Activated naive CD8-positive, alpha-beta T cell treated with anti-CD3 and anti-CD28 coated beads, Interleukin-2, amount 50 U/mL, for 24 hours (primary cell): ENCODE results near the gene LCE3E.
"Not testable (repeated sequence)": the region's sequence is repeated elsewhere in the genome, so short reads cannot be mapped to it uniquely, and the experiment has no call there.

ENCODE experiments used
- ATAC-seq: fragments of 150-1000 bp; cut with Tn5 transposase; one replicate; pipeline ENCODE4 v1.10.0; 2021
- DNase-seq: peaks from one replicate; pipeline ENCODE4 v3.0.0; 2021
- H3K27ac Mint-ChIP-seq: one replicate; pipeline ENCODE4 v1.8.0; 2021; ENCODE audit warnings: mild to moderate bottlenecking, mixed read lengths
- H3K27me3 Mint-ChIP-seq: one replicate; pipeline ENCODE4 v1.8.0; 2021; ENCODE audit warnings: mixed read lengths
- H3K36me3 Mint-ChIP-seq: one replicate; pipeline ENCODE4 v1.8.0; 2021; ENCODE audit warnings: low read depth, mixed read lengths
- H3K4me1 Mint-ChIP-seq: one replicate; pipeline ENCODE4 v1.8.0; 2021; ENCODE audit warnings: mixed read lengths
- H3K4me3 Mint-ChIP-seq: one replicate; pipeline ENCODE4 v1.8.0; 2021; ENCODE audit warnings: mild to moderate bottlenecking, moderate library complexity, mixed read lengths
- H3K9me3 Mint-ChIP-seq: one replicate; pipeline ENCODE4 v1.8.0; 2021; ENCODE audit warnings: mixed read lengths

Gene LCE3E, protein sequence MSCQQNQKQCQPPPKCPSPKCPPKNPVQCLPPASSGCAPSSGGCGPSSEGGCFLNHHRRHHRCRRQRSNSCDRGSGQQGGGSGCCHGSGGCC

GRCh38 chr1:152566681-152567080 lies at the start of gene LCE3E:
Gene LCE3E, minus strand, starts transcription at chr1:152566780. Its CDS starts 572 bp downstream, at chr1:152566208.
- H3K36me3 Mint-ChIP-seq, result no peaks in the 10 kb centered on the region
- DNase-seq (no peak), ATAC-seq (no peak)
- no peaks in the 10 kb centered on the region for H3K4me1 Mint-ChIP-seq
- H3K9me3 Mint-ChIP-seq, result peaks cover 20% of the 10 kb centered on the region
- peaks cover 3% of the 10 kb centered on the region for H3K27me3 Mint-ChIP-seq
- H3K4me3 Mint-ChIP-seq, result no peak within 1 kb of the TSS
- no peak within 1 kb of the TSS for H3K27ac Mint-ChIP-seq

GRCh38 chr1:152613511-152613910 lies 46.9 kb upstream of the LCE3E start, which contains the start of gene LCE3B:
Gene LCE3B, plus strand, starts transcription at chr1:152613811. Its CDS starts 0 bp downstream, at chr1:152613811.
- Mint-ChIP-seq H3K9me3 (peaks cover 8% of the 10 kb centered on the region), H3K27me3 (peaks cover 1% of the 10 kb centered on the region), H3K27ac (no peak within 1 kb of the TSS), H3K36me3 (no peaks in the 10 kb centered on the region), H3K4me3 (no peak within 1 kb of the TSS), H3K4me1 (no peaks in the 10 kb centered on the region)
- ATAC-seq, result no peak
- DNase-seq, result no peak

DNA sequence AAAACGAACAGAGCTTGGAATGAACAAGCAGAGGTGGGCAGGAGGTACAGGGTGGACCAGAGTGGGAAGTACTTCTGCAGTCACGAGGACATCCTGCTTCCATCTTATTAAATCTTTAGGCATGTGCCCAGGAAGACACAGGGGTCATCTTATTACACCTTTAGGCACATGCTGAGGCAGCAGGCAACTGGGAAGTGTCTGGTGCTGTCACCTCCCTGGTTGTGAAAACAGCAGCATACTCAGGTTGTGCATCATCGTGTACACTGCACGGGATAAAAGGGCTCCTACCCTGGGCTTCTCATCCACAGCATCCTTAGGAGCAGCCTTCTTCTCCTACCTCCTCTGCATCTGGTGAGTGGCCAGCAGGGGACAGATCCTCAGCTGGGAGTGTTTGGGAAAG lies 33.4 kb upstream of the LCE3E start, which contains the start of gene LCE3C:
TSS of gene LCE3C (plus strand) at position 301 of the 400 bp plus-strand sequence. CDS start 498 bp downstream, outside the sequence.
- DNase-seq (no peak), ATAC-seq (no peak)
- no peak within 1 kb of the TSS for H3K4me3 Mint-ChIP-seq
- no peaks in the 10 kb centered on the region for H3K36me3 Mint-ChIP-seq
- no peaks in the 10 kb centered on the region for H3K4me1 Mint-ChIP-seq
- H3K9me3 Mint-ChIP-seq, result no peaks in the 10 kb centered on the region
- H3K27ac Mint-ChIP-seq, result no peak within 1 kb of the TSS
- H3K27me3 Mint-ChIP-seq, result no peaks in the 10 kb centered on the region

- H3K36me3 Mint-ChIP-seq, result no peaks in the 10 kb centered on the region
- DNase-seq (no peak), ATAC-seq (no peak)
- H3K27me3 Mint-ChIP-seq, result no peaks in the 10 kb centered on the region
- no peaks in the 10 kb centered on the region for H3K9me3 Mint-ChIP-seq
- H3K27ac Mint-ChIP-seq, result no peak overlapping the region
- no peak overlapping the region for H3K4me3 Mint-ChIP-seq
- no peaks in the 10 kb centered on the region for H3K4me1 Mint-ChIP-seq
Measured at GRCh38 chr1:152596986-152597385, 30.4 kb upstream of the LCE3E start.

DNA sequence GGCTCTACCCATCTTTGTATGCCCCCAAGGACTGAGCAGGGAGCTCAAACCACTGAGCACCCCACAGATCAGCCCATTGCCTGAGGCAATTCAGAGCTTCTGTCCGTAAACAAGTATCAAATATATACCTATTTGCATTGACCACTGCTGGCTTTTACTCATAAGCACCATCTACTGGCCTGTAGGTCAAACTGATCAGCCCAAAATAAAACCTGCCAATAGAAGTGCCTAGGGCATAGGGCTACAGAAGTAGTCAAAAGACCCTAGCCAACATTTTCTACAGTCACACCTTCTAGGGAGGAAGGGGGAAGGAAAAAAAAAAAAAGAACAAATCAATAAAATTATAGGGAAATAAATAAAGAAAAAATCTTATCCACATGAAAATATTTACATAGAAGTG lies 19.0 kb upstream of the LCE3E start:
- DNase-seq, result no peak
- ATAC-seq, result no peak
- no peaks in the 10 kb centered on the region for H3K4me1 Mint-ChIP-seq
- H3K4me3 Mint-ChIP-seq, result no peak overlapping the region
- no peak overlapping the region for H3K27ac Mint-ChIP-seq
- no peaks in the 10 kb centered on the region for H3K9me3 Mint-ChIP-seq
- H3K27me3 Mint-ChIP-seq, result peaks cover 3% of the 10 kb centered on the region
- no peaks in the 10 kb centered on the region for H3K36me3 Mint-ChIP-seq

DNA sequence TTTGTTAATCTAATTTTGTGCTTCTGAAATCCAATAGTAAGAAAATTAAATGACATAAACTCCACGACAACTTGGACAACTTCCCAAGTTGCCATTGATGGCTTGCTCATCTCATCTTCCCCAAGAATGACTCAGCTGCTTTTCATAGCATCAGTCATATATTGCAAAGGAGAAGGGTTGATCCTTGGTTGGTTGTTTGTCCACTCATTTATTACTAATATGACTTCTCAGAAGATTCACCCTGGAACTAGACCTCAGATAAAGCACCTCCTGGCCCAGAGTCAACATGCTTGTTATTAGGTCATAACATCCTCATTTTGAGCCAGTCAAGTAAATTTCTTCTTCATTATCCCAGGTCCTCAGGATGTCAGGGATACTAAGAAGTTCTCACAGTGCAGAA lies 16.1 kb upstream of the LCE3E start:
- Mint-ChIP-seq H3K36me3 (no peaks in the 10 kb centered on the region), H3K9me3 (no peaks in the 10 kb centered on the region)
- DNase-seq, result no peak

DNA sequence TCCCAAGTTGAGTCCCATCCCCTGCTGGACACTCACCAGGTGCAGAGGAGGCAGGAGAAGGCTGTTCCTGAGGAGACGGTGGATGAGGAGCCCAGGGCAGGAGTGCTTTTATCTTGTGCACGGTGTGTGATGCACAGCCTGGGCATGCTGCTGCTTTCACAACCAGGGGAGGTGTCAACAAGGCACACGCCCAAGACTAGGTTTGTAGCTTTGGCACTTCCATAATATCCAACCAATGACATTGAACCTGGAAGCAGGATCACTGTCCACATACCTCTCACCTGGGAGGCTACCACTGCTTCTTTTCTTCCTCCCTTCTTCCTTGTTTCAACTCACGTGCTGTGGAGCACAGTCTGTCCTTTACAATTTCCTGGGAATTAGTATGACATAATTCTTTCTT lies 13.9 kb upstream of the LCE3E start, which contains the start of gene LCE3D:
TSS of gene LCE3D (minus strand) at position 84 of the 400 bp plus-strand sequence. CDS start 580 bp downstream, outside the sequence.
- no peaks in the 10 kb centered on the region for H3K4me1 Mint-ChIP-seq
- H3K27ac Mint-ChIP-seq, result no peak within 1 kb of the TSS
- H3K27me3 Mint-ChIP-seq, result peaks cover 15% of the 10 kb centered on the region
- H3K36me3 Mint-ChIP-seq, result no peaks in the 10 kb centered on the region
- DNase-seq (no peak), ATAC-seq (no peak)
- no peaks in the 10 kb centered on the region for H3K9me3 Mint-ChIP-seq
- H3K4me3 Mint-ChIP-seq, result no peak within 1 kb of the TSS

More for the DNA sequence above, 16.1 kb upstream of the LCE3E start:
- Mint-ChIP-seq H3K27me3 (peaks cover 8% of the 10 kb centered on the region), H3K4me1 (no peaks in the 10 kb centered on the region), H3K27ac (no peak overlapping the region), H3K4me3 (no peak overlapping the region)
- no peak for ATAC-seq

DNA sequence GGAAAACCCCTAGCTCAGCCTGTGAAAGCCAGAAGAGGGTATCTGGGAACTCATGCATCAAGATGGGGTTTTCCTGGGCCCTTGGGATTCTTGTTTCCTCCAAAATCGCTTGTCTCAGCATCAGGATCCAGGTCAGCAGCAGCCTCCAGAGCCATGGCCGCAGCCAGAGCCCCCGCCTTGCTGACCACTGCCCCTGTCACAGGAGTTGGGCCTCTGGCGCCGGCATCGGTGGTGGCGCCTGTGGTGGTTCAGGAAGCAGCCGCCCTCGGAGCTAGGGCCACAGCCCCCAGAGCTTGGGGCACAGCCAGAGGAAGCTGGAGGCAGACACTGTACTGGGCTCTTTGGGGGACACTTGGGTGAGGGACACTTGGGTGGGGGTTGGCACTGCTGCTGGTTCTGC lies 12.9 kb upstream of the LCE3E start:
- H3K9me3 Mint-ChIP-seq, result not testable (repeated sequence)

DNA sequence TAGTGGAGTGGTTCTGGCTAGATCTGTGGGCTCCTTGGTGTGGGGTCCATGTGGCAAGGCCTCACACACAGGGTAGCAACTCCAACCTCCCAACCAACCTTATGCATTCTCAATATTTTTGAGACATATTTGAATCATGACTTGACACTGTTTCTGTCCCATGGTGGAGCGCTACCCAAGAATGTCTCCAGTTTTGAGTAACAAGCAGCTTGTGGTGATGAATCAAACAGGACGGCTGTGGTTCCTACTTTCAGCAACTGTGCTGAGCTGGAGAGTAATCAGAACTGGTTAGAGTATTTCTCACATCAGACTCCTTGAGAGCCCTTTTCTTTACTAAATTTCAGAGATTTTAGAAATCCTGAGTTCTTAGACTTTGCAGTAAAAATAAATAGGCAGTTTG lies 10.6 kb upstream of the LCE3E start:
- Mint-ChIP-seq H3K4me3 (no peak overlapping the region), H3K36me3 (no peaks in the 10 kb centered on the region), H3K27me3 (peaks cover 28% of the 10 kb centered on the region), H3K27ac (no peak overlapping the region), H3K4me1 (no peaks in the 10 kb centered on the region), H3K9me3 (no peaks in the 10 kb centered on the region)
- DNase-seq (no peak), ATAC-seq (no peak)

More for the DNA sequence above, 12.9 kb upstream of the LCE3E start:
- DNase-seq, H3K4me1 Mint-ChIP-seq, H3K27ac Mint-ChIP-seq, H3K4me3 Mint-ChIP-seq, ATAC-seq, H3K36me3 Mint-ChIP-seq: not testable (repeated sequence)
- peaks cover 21% of the 10 kb centered on the region for H3K27me3 Mint-ChIP-seq

- Mint-ChIP-seq H3K4me3 (no peak overlapping the region), H3K27me3 (peaks cover 3% of the 10 kb centered on the region), H3K36me3 (no peaks in the 10 kb centered on the region), H3K4me1 (no peaks in the 10 kb centered on the region), H3K9me3 (peaks cover 16% of the 10 kb centered on the region), H3K27ac (no peak overlapping the region)
- ATAC-seq, result no peak
- DNase-seq, result no peak
Measured at GRCh38 chr1:152565535-152566215, 905 bp downstream of the LCE3E start.

GRCh38 chr1:152565115-152565514 lies 1.5 kb downstream of the LCE3E start:
- H3K4me3 Mint-ChIP-seq, result no peak overlapping the region
- DNase-seq (no peak), ATAC-seq (no peak)
- H3K27ac Mint-ChIP-seq, result no peak overlapping the region
- H3K4me1 Mint-ChIP-seq, result no peaks in the 10 kb centered on the region
- peaks cover 3% of the 10 kb centered on the region for H3K27me3 Mint-ChIP-seq
- H3K36me3 Mint-ChIP-seq, result no peaks in the 10 kb centered on the region
- H3K9me3 Mint-ChIP-seq, result peaks cover 16% of the 10 kb centered on the region

GRCh38 chr1:152548358-152548757 lies 18.2 kb downstream of the LCE3E start:
- not testable (repeated sequence) for H3K9me3 Mint-ChIP-seq, H3K4me1 Mint-ChIP-seq, H3K27ac Mint-ChIP-seq, DNase-seq, ATAC-seq, H3K36me3 Mint-ChIP-seq, H3K4me3 Mint-ChIP-seq
- peaks cover 11% of the 10 kb centered on the region for H3K27me3 Mint-ChIP-seq

DNA sequence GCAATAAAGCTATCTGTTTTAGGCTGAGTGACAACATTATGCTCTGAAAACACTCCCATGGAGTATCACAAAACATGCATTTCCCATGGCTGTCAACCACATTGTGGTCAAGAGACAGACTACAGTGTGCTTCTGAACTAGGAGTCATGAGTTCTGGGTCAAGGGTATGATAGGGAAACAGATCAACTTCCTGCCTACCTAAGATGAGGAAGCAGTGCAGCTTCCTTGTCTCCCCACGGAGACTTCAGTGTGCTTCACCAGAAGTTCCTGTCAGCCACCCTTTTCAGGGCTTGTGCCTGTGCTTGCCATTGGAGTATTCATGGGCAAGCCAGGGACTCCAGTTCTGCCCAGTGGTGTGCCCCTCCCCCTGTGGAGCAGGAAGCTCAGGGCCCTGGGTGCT lies 19.9 kb downstream of the LCE3E start:
- Mint-ChIP-seq H3K4me1 (no peaks in the 10 kb centered on the region), H3K27me3 (peaks cover 10% of the 10 kb centered on the region), H3K27ac (no peak overlapping the region), H3K4me3 (no peak overlapping the region), H3K9me3 (no peaks in the 10 kb centered on the region), H3K36me3 (no peaks in the 10 kb centered on the region)
- DNase-seq (no peak), ATAC-seq (no peak)

- Mint-ChIP-seq H3K9me3 (no peaks in the 10 kb centered on the region), H3K27ac (no peak overlapping the region), H3K27me3 (peaks cover 16% of the 10 kb centered on the region), H3K4me1 (no peaks in the 10 kb centered on the region), H3K36me3 (no peaks in the 10 kb centered on the region), H3K4me3 (no peak overlapping the region)
- no peak for DNase-seq
- ATAC-seq, result no peak
Measured at GRCh38 chr1:152543820-152544219, 22.8 kb downstream of the LCE3E start.

- Mint-ChIP-seq H3K27ac (no peak overlapping the region), H3K27me3 (peaks cover 21% of the 10 kb centered on the region), H3K9me3 (no peaks in the 10 kb centered on the region), H3K36me3 (no peaks in the 10 kb centered on the region), H3K4me3 (no peak overlapping the region), H3K4me1 (no peaks in the 10 kb centered on the region)
- no peak for ATAC-seq
- no peak for DNase-seq
Measured at GRCh38 chr1:152539901-152540300, 26.7 kb downstream of the LCE3E start.
